K562 (cell line): ENCODE measurements around the gene SRI. TPM values are rescaled to one million over a fixed set of nuclear protein-coding genes. Genes with fewer than 3 reads are reported as not detected.

Experiments used
- CC2D1A ChIP-seq: fragments of 450-650 bp; IDR thresholded peaks from 2 replicates; pipeline ENCODE4 v1.6.1; 2017; ENCODE audit warnings: mild to moderate bottlenecking
- EGR1 ChIP-seq: fragments of 450-650 bp; conservative IDR thresholded peaks from 2 replicates; pipeline ENCODE4 v1.6.1; 2017; ENCODE audit warnings: mild to moderate bottlenecking
- ELF2 ChIP-seq: fragments of 250-450 bp; sonication (Bioruptor Pico); IDR thresholded peaks from 2 replicates; pipeline ENCODE4 v1.5.0; 2021; ENCODE audit warnings: mild to moderate bottlenecking
- HDAC1 ChIP-seq, 2 experiments: fragments of 450-650 bp; IDR thresholded peaks; 2 replicates each; pipeline ENCODE4 v1.6.1; 2016 to 2017; ENCODE audit warnings: inconsistent platforms in 1 of 2, mild to moderate bottlenecking in 1 of 2, moderate library complexity in 1 of 2
- KAT7 ChIP-seq: sonication (generic); formaldehyde crosslinking; IDR thresholded peaks from 2 replicates; pipeline ENCODE4 v1.8.0; 2022; ENCODE audit warnings: missing genetic modification reagents, mild to moderate bottlenecking, borderline replicate concordance
- KLF13 ChIP-seq: fragments of 450-650 bp; IDR thresholded peaks from 2 replicates; pipeline ENCODE4 v1.6.1; 2016; ENCODE audit warnings: missing genetic modification characterization, low read depth, mild to moderate bottlenecking, missing compliant biosample characterization, moderate library complexity, borderline replicate concordance
- NR4A1 ChIP-seq, 2 experiments: fragments of 250-450 bp in 1 of 2; fragments of 450-650 bp in 1 of 2; sonication (Bioruptor Pico) in 1 of 2; IDR thresholded peaks; 2 replicates each; pipeline versions ENCODE4 v1.4.0 to v1.6.1; 2016 to 2020; ENCODE audit warnings: mild to moderate bottlenecking in 2 of 2, missing compliant biosample characterization in 1 of 2, missing genetic modification characterization in 1 of 2, moderate library complexity in 1 of 2
- RREB1 ChIP-seq: fragments of 250-450 bp; sonication (Bioruptor Pico); IDR thresholded peaks from 2 replicates; pipeline ENCODE4 v1.4.0; 2020
- ZNF740 ChIP-seq, 3 experiments: fragments of 200-800 bp in 1 of 3; sonication (Bioruptor generic) in 1 of 3; sonication (generic) in 1 of 3; formaldehyde crosslinking in 1 of 3; IDR thresholded peaks; 2 replicates each; pipeline versions ENCODE4 v1.6.1 to v1.8.0; 2016 to 2022; ENCODE audit warnings: mild to moderate bottlenecking in 2 of 3, missing compliant biosample characterization in 2 of 3, missing genetic modification characterization in 2 of 3, missing genetic modification reagents in 1 of 3
- ZNF766 ChIP-seq: fragments of 200-800 bp; sonication (Bioruptor generic); conservative IDR thresholded peaks from 2 replicates; pipeline ENCODE4 v1.6.1; 2016; ENCODE audit warnings: missing genetic modification characterization, missing compliant biosample characterization
- polyA plus RNA-seq, 8 experiments: library from polyadenylated mRNA; depleted of rRNA in 4 of 8; stranded (reverse) in 5 of 8; unstranded in 3 of 8; fragments of >200 nt; fragmentation: Nextera tagmentation in 2 of 8; fragmentation: Illumina TruSeq in 1 of 8; extraction: Ambion mirVana in 2 of 8; extraction: Trizol in 1 of 8; gene quantifications; 2 replicates each; pipeline versions ENCODE4 v1.2.1 to v1.2.3, GENCODE V29; 2011 to 2014; ENCODE audit warnings: inconsistent platforms in 1 of 8, missing spikeins in 1 of 8
- total RNA-seq, 7 experiments: library from RNA; depleted of rRNA in 6 of 7; stranded (reverse); fragments of >200 nt in 6 of 7; fragmentation: Illumina TruSeq in 2 of 7; extraction: Trizol in 2 of 7; gene quantifications; 2 replicates each; pipeline versions ENCODE4 v1.2.1 to v1.2.3, GENCODE V29; 2011 to 2021; ENCODE audit warnings: low replicate concordance in 1 of 7
- TF ChIP-seq, protein P1 (sequence below): fragments of 250-450 bp; sonication (Bioruptor Pico); IDR thresholded peaks from 2 replicates; pipeline ENCODE4 v1.5.0; 2021
- TF ChIP-seq, protein P2 (sequence below): sonication (generic); formaldehyde crosslinking; IDR thresholded peaks from 2 replicates; pipeline ENCODE4 v1.8.0; 2022; ENCODE audit warnings: mild to moderate bottlenecking, missing genetic modification reagents

The SRI gene
- total and polyA plus RNA-seq, 9 of the 15 experiments (the other 6 are each of a cell fraction or from before 2014, with no cell fraction given), result 56.4 to 158 (median 119) TPM

- peak; percentile 74; the same call in 1 of the 2 replicates for TF ChIP-seq RREB1 (CRISPR knock-in tag)
- no peak for TF ChIP-seq NR4A1 (CRISPR knock-in tag; IDR thresholded peaks at IDR 0.05)
- 0 out of 2 replicates have a peak, but pooled peaks have one; percentile 44 for TF ChIP-seq NR4A1 (tag; IDR thresholded peaks at IDR 0.05)
- TF ChIP-seq ZNF740 (CRISPR knock-in tag; IDR thresholded peaks at IDR 0.05), result 0 out of 2 replicates have a peak, but pooled peaks have one; percentile 20
- no peak for TF ChIP-seq ZNF740 (tag; IDR thresholded peaks at IDR 0.05)
- TF ChIP-seq, protein P1, sequence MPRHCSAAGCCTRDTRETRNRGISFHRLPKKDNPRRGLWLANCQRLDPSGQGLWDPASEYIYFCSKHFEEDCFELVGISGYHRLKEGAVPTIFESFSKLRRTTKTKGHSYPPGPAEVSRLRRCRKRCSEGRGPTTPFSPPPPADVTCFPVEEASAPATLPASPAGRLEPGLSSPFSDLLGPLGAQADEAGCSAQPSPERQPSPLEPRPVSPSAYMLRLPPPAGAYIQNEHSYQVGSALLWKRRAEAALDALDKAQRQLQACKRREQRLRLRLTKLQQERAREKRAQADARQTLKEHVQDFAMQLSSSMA (CRISPR knock-in tag), result peak; percentile 81; the same call in 1 of the 2 replicates
- TF ChIP-seq HDAC1 (IDR thresholded peaks at IDR 0.05), result peak in 1 of 2 experiments; percentile 63; a peak in 2 of 4 replicates
- peak; percentile 74; the same call in 1 of the 2 replicates for TF ChIP-seq KLF13 (tag)
- TF ChIP-seq CC2D1A, result no peak
- TF ChIP-seq EGR1, result peak; percentile 43
- peak; percentile 61; the same call in 1 of the 2 replicates for TF ChIP-seq KAT7 (CRISPR knock-in tag)
- TF ChIP-seq ZNF766 (CRISPR knock-in tag), result 0 out of 2 replicates have a peak, but pooled peaks have one; percentile 18
- TF ChIP-seq, protein P2, sequence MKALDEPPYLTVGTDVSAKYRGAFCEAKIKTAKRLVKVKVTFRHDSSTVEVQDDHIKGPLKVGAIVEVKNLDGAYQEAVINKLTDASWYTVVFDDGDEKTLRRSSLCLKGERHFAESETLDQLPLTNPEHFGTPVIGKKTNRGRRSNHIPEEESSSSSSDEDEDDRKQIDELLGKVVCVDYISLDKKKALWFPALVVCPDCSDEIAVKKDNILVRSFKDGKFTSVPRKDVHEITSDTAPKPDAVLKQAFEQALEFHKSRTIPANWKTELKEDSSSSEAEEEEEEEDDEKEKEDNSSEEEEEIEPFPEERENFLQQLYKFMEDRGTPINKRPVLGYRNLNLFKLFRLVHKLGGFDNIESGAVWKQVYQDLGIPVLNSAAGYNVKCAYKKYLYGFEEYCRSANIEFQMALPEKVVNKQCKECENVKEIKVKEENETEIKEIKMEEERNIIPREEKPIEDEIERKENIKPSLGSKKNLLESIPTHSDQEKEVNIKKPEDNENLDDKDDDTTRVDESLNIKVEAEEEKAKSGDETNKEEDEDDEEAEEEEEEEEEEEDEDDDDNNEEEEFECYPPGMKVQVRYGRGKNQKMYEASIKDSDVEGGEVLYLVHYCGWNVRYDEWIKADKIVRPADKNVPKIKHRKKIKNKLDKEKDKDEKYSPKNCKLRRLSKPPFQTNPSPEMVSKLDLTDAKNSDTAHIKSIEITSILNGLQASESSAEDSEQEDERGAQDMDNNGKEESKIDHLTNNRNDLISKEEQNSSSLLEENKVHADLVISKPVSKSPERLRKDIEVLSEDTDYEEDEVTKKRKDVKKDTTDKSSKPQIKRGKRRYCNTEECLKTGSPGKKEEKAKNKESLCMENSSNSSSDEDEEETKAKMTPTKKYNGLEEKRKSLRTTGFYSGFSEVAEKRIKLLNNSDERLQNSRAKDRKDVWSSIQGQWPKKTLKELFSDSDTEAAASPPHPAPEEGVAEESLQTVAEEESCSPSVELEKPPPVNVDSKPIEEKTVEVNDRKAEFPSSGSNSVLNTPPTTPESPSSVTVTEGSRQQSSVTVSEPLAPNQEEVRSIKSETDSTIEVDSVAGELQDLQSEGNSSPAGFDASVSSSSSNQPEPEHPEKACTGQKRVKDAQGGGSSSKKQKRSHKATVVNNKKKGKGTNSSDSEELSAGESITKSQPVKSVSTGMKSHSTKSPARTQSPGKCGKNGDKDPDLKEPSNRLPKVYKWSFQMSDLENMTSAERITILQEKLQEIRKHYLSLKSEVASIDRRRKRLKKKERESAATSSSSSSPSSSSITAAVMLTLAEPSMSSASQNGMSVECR (CRISPR knock-in tag), result 0 out of 2 replicates have a peak, but pooled peaks have one; percentile 26
- peak; percentile 95 for TF ChIP-seq ELF2 (CRISPR knock-in tag)
Measured at GRCh38 chr7:88219781-88220747, at the start of gene SRI (continued).
